AML-193 (cell line): ENCODE data around the gene RUBCN.
"Not testable (repeated sequence)": the region's sequence is repeated elsewhere in the genome, so short reads cannot be mapped to it uniquely, and the experiment has no call there.

Experiments used
- DNase-seq, 2 experiments: peaks; one replicate each; lab custom pipeline; 2025; lab: John Stamatoyannopoulos, UW

RUBCN gene

GRCh38 chr3:197734667-197735318 is 1.9 kb downstream of the RUBCN start:
- peak; percentile 85 to 90 for DNase-seq

DNA sequence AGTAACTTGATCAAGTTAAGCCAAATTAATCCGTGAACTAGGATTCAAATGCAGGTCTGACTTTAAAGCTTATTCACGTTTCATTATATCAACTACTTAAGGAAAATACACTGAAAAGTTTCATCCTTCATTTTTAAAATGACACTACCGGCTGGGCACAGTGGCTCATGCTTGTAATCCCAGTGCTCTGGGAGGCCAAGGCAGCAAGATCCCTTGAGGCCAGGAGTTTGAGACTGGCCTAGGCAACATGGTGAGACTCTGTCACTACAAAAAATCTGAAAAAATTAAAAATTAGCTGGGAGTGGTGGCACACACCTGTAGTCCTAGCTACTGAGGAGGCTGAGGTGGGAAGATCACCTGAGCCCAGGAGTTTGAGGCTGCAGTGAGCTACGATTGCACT is 3.7 kb downstream of the RUBCN start:
- no peak for DNase-seq

GRCh38 chr3:197731483-197731882 is 5.2 kb downstream of the RUBCN start:
- not testable (repeated sequence) for DNase-seq

DNA sequence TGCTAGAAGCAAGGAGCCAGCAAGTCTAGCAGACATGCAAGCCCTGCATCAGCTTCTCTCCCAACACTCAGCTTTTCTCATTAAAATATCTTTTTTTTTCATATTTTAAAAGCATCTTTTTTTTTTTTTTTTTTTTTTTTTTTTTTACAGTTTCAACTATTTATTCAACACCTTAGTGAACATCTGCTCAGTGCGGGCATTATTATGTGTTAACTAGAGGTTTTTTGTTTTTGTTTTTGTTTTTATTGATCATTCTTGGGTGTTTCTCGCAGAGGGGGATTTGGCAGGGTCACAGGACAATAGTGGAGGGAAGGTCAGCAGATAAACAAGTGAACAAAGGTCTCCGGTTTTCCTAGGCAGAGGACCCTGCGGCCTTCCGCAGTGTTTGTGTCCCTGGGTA is 5.9 kb downstream of the RUBCN start:
- not testable (repeated sequence) for DNase-seq

GRCh38 chr3:197730200-197730599 is 6.5 kb downstream of the RUBCN start:
- DNase-seq, result no peak

DNA sequence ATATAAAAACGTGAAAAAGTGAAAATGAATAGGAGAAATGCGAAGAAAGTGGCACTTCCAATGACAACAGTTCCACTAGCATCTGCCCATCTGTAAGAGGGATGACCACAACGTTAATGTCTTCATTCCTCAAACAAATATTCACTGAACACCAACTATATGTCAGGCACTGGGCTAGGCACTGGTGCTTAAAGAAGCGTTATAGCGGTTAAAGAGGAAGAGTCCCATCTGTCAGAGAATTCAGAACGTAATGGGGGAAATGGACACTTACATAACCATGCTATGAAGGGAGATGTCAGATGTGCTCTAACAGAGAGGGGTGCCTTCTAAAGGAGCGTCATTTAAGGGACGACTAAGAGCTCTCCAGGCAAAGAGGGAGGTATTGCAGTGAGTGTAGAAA is 8.2 kb downstream of the RUBCN start:
- DNase-seq, result no peak

- DNase-seq, result not testable (repeated sequence)
These were observed 8.8 kb downstream of the RUBCN start for GRCh38 chr3:197727878-197728277.

DNA sequence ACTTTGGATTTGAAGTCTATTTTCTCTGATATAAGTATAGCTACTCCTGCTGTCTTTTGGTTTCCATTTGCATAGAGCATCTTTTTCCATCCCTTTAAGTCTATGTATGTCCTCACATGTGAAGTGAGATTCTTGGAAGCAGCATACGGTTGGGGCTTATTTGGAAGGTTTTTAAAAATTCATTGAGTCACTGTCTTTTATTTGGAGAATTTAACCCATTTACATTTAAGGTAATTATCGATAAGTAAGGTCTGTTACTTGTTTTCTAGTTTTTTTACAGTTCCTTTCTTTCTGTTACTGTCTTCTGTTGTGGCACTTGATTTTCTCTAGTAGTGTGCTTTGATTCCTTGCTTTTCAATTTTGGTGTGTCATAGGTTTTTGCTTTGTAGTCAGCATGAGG is 14.0 kb downstream of the RUBCN start:
- DNase-seq, result no peak

DNA sequence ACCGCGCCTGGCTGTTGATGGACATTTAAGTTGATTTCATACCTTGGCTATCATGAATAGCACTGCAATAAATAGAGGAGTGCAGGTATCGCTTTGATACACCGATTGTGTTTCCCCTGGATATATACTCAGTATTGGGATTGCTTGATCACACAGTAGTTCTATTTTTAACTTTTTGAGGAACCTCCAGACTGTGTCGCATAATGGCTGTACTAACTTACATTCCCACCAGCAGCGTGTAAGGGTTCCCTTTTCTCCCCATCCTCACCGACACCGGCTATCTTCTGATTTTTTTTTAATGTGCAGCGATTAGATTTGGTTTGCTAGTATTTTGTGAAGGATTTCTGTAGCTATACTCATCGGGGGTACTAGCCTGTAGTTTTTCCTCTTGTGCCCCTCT is 16.0 kb downstream of the RUBCN start:
- DNase-seq, result no peak

DNA sequence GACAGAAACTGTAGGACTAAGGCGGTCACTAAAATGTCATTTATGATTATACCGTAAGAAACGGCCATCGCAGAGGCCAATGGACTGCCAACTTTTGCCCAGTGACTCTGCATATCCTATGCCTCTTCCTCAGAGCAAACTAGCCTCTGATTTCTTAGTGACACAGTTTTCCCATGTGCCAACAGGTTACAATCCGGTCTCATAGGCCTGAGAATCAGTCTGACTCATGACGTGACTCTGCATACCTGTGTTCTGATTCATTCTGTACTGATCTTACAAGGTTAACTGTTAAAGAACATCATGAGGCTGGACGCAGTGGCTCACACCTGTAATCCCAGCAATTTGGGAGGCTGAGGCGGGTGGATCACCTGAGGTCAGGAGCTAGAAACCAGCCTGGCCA is 17.8 kb downstream of the RUBCN start:
- no peak for DNase-seq

- DNase-seq, result no peak
These were observed 22.5 kb downstream of the RUBCN start for GRCh38 chr3:197714251-197714650.

- no peak for DNase-seq
These were observed 23.3 kb downstream of the RUBCN start for GRCh38 chr3:197713477-197713822.

- peak; percentile 50 to 56 for DNase-seq
These were observed 24.6 kb downstream of the RUBCN start for GRCh38 chr3:197711973-197712707.

GRCh38 chr3:197710965-197711364 is 25.7 kb downstream of the RUBCN start:
- DNase-seq, result not testable (repeated sequence)

GRCh38 chr3:197709135-197709534 is 27.6 kb downstream of the RUBCN start:
- DNase-seq, result no peak

DNA sequence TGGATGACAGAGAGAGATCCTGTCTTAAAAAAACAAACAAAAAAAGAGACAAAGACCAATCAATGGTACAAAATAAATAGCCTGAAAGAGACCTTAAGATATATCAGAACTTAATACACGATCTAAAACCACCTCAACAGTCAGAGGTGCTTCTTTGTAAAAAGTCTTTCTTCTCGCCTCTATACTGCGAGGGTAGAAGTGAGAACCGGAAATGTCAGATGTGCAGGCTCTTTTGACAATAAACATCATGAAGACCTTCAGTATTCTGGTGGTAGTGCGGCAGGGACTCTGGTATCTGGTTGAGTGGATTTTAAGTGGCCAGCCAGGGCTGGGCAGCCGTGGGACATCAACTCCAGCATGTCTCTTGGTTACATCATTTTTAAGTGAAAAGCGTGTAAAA is 30.0 kb downstream of the RUBCN start:
- DNase-seq, result no peak

DNA sequence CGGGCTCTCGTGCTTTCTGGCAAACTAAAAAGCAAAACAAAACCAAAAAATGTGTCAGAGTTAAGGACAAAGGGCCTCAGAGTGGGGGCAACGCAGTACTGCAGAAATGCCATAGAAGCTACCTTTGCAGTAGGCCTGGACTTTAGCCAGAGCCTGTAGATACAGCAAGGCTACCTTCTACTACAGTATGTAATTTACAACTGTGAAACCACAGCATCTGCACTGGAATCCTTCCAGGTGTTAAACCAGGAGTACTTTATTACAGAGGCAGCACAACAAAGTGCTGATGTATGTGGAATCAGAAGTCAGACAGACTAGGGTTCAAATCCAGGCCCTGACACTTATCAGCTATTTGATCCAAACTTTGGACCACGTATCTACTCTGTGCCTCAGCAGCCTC is 34.9 kb downstream of the RUBCN start:
- no peak for DNase-seq

GRCh38 chr3:197700095-197700494 is 36.6 kb downstream of the RUBCN start:
- no peak for DNase-seq

GRCh38 chr3:197697355-197697754 is 39.3 kb downstream of the RUBCN start:
- DNase-seq, result no peak

- no peak for DNase-seq
These were observed 42.5 kb downstream of the RUBCN start for GRCh38 chr3:197694251-197694650.

DNA sequence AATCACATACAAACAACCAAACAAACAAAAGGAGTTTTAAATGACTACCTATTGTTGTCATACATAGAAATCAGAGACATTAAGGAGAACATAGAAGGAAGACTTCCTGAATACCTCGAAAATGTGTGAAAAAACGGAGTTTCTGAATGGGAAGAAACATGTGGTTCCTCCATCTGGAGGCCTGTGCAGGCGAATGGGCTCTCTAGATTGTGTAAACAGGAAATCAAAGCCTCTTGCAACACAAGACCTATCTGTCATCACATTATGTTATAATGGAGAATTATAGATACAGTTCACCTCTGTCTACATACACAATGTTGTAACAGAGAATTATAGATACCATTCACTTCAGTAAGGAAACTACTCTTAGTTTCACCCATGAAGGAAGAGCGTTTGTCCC is 44.1 kb downstream of the RUBCN start:
- no peak for DNase-seq

GRCh38 chr3:197690754-197691153 is 46.0 kb downstream of the RUBCN start:
- DNase-seq, result no peak

DNA sequence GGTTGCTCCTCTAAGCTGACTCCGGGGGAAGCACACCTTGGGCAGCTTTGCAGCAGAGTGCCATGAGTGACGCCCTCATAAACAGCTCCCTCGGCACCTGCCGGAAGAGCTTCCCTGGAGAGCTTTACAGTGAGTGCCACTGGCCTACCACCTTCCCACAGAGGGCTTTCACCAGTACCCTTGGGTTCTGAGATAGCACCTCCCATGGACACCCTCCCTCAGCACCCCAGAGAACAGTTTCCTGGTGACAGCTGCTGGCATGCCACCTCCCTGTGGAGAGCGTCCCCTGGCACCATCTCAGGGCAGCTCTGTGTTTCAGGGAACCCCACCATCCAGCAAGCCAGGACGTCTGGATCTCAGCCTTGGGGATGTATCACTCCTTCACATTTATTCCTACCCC is 49.1 kb downstream of the RUBCN start:
- no peak for DNase-seq

DNA sequence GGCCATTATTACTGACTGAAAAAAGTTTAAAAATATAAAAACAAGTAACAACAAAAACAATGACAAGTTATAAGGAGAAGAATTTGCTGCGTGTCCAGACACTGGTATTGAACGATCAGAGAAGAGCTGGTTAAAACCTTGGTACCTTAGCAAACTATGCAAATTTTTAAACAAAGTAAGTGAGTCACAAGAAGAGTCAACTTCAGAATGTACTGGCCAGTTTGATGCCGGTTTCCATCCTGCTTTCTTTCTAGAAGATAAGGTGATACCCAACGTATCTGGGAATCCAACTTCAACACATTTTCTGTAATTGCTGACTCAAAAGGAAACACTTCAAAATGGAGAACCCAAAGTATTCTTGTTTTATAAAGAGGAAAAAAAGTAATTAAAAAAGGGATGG is 49.8 kb downstream of the RUBCN start:
- DNase-seq, result no peak
